VCaP (cell line): ENCODE results near the gene SYAP1.
"Not testable (repeated sequence)": the region's sequence is repeated elsewhere in the genome, so short reads cannot be mapped to it uniquely, and the experiment has no call there.

Source experiments
- H3K27ac ChIP-seq: fragments of 450-650 bp; 2 replicates; pipeline ENCODE4 v1.5.1; 2017
- CTCF ChIP-seq: fragments of 450-650 bp; conservative IDR thresholded peaks from 2 replicates; pipeline ENCODE4 v1.5.1; 2017; ENCODE audit warnings: mild to moderate bottlenecking, moderate library complexity

SYAP1 gene

DNA sequence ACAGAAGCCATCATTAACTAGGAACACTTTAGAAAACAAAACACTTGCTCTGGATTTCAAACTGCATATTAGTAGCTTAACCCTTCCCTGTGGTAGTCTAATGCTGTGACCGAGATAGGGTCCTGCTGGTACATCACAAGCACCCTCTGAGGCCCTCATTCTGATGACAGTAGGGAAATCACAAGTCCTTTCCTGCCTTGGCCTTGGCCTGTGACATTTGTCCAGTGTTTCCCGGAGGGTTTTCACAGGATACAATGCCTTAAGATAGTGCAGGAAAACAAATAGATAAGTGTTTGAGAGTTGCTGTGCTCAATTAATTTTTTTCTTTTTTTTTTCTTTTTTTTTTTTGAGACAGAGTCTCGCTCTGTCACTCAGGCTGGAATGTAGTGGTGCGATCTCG is 29.0 kb downstream of the SYAP1 start:
- TF ChIP-seq CTCF, result no peak
- H3K27ac ChIP-seq, result no peak overlapping the region

DNA sequence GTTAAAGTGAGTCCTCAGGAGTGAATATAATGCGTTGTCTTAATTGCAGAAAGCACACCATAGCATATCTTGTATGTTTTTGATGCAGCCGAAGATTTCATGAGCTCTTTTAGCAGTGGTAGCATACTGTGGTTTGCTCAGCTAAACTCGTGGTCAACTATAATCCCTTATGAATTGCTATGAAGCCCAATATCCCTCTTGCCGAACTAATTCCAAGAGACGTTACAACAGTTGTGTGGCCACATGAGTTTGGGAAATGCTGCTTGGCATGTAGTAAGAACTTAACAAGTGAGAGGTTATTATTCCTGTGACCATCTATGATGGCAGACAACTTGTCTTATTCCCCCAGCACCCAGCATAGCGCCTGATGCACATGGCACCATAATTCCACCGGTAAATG is 30.7 kb downstream of the SYAP1 start:
- no peak overlapping the region for H3K27ac ChIP-seq
- no peak for TF ChIP-seq CTCF

GRCh38 chrX:16754019-16754418 is 34.6 kb downstream of the SYAP1 start:
- TF ChIP-seq CTCF, result no peak
- H3K27ac ChIP-seq, result no peak overlapping the region

DNA sequence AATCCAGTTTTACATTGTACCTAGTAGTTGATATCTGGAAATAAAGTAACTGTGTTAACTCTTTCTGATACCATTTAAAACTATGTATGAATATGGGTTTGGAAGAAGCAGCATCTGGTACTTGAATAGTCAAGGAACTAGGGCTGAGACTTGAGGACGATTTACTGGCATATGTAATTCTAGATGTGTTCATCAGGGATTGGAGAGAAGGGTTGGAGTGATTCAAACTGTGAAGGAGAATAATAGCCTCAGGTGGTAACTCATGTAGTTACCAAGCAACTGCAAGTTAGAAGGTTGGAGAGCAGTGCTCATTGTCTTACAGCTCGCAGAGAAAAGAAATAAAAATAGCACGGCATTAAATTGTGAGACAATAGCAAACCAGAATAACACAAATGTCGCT is 37.3 kb downstream of the SYAP1 start:
- no peak for TF ChIP-seq CTCF
- no peak overlapping the region for H3K27ac ChIP-seq

- H3K27ac ChIP-seq, result not testable (repeated sequence)
These were observed 42.1 kb downstream of the SYAP1 start for GRCh38 chrX:16761500-16761899.

DNA sequence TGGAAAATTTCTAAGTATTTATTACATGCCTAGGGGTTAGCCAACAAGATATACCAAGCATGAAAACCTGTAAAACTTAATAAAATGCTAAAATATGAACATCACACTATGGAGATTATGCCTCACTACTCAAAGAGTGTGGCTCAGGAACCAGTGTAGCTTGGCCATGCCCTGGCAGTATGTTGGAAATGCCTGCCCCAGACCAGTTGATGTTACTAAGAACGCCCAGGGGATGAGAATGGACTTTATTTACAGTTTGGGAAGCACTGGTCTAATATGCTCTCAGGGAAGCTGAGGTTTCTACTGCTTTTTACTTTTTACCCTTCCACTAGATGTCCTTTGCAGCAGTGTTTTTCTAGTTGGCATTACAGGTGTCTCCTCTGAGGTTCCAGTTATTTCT is 43.2 kb downstream of the SYAP1 start:
- H3K27ac ChIP-seq, result no peak overlapping the region
- TF ChIP-seq CTCF, result no peak

- no peak for TF ChIP-seq CTCF
- no peak overlapping the region for H3K27ac ChIP-seq
These were observed 46.2 kb downstream of the SYAP1 start for GRCh38 chrX:16765594-16765993.

DNA sequence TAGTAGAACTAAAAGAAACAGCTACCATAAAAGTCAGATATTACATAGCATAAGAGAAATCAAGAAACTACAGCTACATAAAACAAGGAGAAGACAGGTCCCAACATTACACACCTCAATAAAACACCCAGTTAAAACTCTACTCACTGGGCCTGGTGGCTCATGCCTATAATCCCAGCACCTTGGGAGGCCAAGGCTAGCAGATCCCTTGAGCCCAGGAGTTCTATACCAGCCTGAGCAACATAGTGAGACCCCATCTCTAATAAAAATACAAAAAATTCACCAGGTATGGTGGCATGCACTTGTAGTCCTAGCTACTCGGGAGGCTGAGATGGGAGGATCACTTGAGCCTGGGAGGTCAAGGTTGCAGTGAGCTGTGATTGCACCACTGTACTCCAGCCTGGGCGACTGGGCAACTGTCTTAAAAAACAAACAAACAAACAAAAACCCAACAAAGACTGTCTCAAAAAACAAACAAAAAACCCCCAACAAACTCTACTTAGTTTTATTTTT is 51.6 kb downstream of the SYAP1 start:
- no peak overlapping the region for H3K27ac ChIP-seq
- TF ChIP-seq CTCF, result no peak
